ENCODE measurements around the gene SLC2A13.

GRCh38 chr12:39813776-39814175, 292.1 kb downstream of the SLC2A13 start:
- no peak for TF ChIP-seq POLR2A (IDR thresholded peaks at IDR 0.05)
- TF ChIP-seq, protein P1, sequence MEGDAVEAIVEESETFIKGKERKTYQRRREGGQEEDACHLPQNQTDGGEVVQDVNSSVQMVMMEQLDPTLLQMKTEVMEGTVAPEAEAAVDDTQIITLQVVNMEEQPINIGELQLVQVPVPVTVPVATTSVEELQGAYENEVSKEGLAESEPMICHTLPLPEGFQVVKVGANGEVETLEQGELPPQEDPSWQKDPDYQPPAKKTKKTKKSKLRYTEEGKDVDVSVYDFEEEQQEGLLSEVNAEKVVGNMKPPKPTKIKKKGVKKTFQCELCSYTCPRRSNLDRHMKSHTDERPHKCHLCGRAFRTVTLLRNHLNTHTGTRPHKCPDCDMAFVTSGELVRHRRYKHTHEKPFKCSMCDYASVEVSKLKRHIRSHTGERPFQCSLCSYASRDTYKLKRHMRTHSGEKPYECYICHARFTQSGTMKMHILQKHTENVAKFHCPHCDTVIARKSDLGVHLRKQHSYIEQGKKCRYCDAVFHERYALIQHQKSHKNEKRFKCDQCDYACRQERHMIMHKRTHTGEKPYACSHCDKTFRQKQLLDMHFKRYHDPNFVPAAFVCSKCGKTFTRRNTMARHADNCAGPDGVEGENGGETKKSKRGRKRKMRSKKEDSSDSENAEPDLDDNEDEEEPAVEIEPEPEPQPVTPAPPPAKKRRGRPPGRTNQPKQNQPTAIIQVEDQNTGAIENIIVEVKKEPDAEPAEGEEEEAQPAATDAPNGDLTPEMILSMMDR (IDR thresholded peaks at IDR 0.05), result no peak

Data from tibial nerve (tissue), 3 donors.